ENCODE data around the gene INPP5B.

- no peak for TF ChIP-seq CTCF (conservative IDR thresholded peaks at IDR 0.05 in 1 of 2, IDR thresholded peaks at IDR 0.05 in 1 of 2; ENCODE audit: low read depth in 1 of 2, low read length in 2 of 2)
- TF ChIP-seq EZH2 (IDR thresholded peaks at IDR 0.05; ENCODE audit: low read length, missing control alignments), result no peak
Measured at GRCh38 chr1:37994886-37995566, 48.2 kb upstream of the INPP5B start.
